Adrenal gland (tissue), 12 donors: ENCODE results near the gene DAAM2. TPM values are rescaled to one million over a fixed set of nuclear protein-coding genes. Genes with fewer than 3 reads are reported as not detected.

Experiments
- DNase-seq, 7 donors: peaks; one replicate each; pipeline ENCODE4 v3.0.0-alpha.2; 2019 to 2020
- H3K27ac ChIP-seq, 5 donors: fragments of 200-600 bp; sonication (generic) in 4 of 5; 1 replicate in 3 of 5; 2 replicates in 2 of 5; pipeline versions ENCODE4 v1.5.1 to v1.8.0; 2016 to 2020; ENCODE audit warnings: mild to moderate bottlenecking in 1 of 5
- H3K27me3 ChIP-seq: fragments of 200-600 bp; 2 replicates; pipeline ENCODE4 v1.8.0; 2021
- H3K36me3 ChIP-seq, 2 donors: fragments of 200-600 bp; replicated peaks in 1 of 2; 1 replicate in 1 of 2; 2 replicates in 1 of 2; pipeline versions ENCODE4 v1.5.1 to v1.8.0; 2018 to 2022
- H3K4me1 ChIP-seq, 2 donors: fragments of 200-600 bp; replicated peaks in 1 of 2; 1 replicate in 1 of 2; 2 replicates in 1 of 2; pipeline versions ENCODE4 v1.5.1 to v1.8.0; 2018 to 2021
- H3K4me3 ChIP-seq, 4 donors: fragments of 200-600 bp; sonication (generic) in 3 of 4; one replicate each; pipeline ENCODE4 v1.5.1; 2016 to 2018
- H3K9me3 ChIP-seq, 3 donors: fragments of 200-600 bp; sonication (generic) in 1 of 3; replicated peaks in 1 of 3; 1 replicate in 2 of 3; 2 replicates in 1 of 3; pipeline versions ENCODE4 v1.5.1 to v1.8.0; 2016 to 2021
- CTCF ChIP-seq, 6 experiments: fragments of 450-650 bp in 4 of 6; fragments of 200-600 bp in 2 of 6; sonication (generic) in 1 of 6; IDR thresholded peaks; 1 replicate in 5 of 6; 2 replicates in 1 of 6; pipeline versions ENCODE4 v1.5.1 to v1.8.0; 2016 to 2021; ENCODE audit warnings: antibody characterized with exemption in 6 of 6, mild to moderate bottlenecking in 2 of 6, moderate library complexity in 1 of 6
- POLR2A ChIP-seq, 2 donors: fragments of 450-650 bp; IDR thresholded peaks; one replicate each; pipeline ENCODE4 v1.6.1; 2017; ENCODE audit warnings: antibody characterized with exemption in 2 of 2, mild to moderate bottlenecking in 2 of 2, moderate library complexity in 1 of 2
- WGBS, 4 donors: extraction: QIAGEN DNeasy Blood & Tissue Kit in 2 of 4; methylation state at CpG; one replicate each; pipeline versions ENCODE4 v1.1.5 to v1.1.7; 2013 to 2017; 5-methylcytosine and 5-hydroxymethylcytosine counted together
- intact Hi-C, 2 donors: fragments of 100-400 bp; cut with DNase I; formaldehyde crosslinking; loops; one replicate each; pipeline versions ENCODE4 v1.14.1 to v1.15.0; 2022 to 2023
- polyA plus RNA-seq, 3 donors: library from polyadenylated mRNA; stranded (reverse); fragments of 200-250 nt in 2 of 3; fragments of 350-450 nt in 1 of 3; fragmentation: Illumina TruSeq in 1 of 3; extraction: RNeasy Lipid Tissue Mini Kit (QIAGEN cat#74804) in 1 of 3; gene quantifications; one replicate each; pipeline ENCODE4 v1.2.3, GENCODE V29; 2013 to 2014
- total RNA-seq, 9 donors: library from RNA; depleted of rRNA in 4 of 9; stranded (reverse); fragments of >200 nt in 4 of 9; fragments of 120-200 nt in 1 of 9; fragmentation: NEBNext Ultra II Directional in 1 of 9; extraction: Animal tissue kit (Norgen Biotek cat#: 25700) in 1 of 9; gene quantifications; one replicate each; pipeline versions ENCODE4 v1.1.0 to v1.2.4, GENCODE V29; 2013 to 2023
- donor health status: healthy with polysubstance abuse.
- donor health status: Bipolar disorder and iron deficiency.
- donor health status: DM: yes; HTN: yes; CAD: no.
- donor health status: DM: no; HTN: no; CAD: no.
- donor health status: DM: no; HTN: no; CAD: no.
- donor health status: DM: yes; HTN: yes; CAD: no.

Gene DAAM2
- total and polyA plus RNA-seq, 12 donors: 28.1 to 72.1 (median 53.2) TPM

DNA sequence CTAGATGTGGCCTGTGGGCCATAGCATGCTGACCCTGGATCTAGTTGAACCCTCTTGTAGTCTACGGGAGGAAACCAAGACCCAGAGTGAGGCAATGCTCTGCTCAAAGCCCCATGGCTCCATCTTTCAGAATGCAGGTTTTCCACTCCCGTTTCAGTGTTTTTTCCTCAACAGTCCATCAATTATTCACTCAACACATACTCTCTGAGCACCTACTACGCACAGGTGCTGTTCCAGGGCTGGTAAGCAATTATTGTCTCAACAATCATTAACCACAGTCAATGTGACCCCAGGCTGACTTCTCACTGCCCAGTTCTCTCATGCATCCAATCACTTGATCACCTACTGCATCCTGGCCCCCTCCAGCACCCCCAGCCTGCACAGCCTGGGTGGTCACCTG, 122.1 kb downstream of the DAAM2 start:
- 93 to 100% (median 93%) methylated on average over 3 of the region's 3 CpGs for WGBS, 4 donors

DNA sequence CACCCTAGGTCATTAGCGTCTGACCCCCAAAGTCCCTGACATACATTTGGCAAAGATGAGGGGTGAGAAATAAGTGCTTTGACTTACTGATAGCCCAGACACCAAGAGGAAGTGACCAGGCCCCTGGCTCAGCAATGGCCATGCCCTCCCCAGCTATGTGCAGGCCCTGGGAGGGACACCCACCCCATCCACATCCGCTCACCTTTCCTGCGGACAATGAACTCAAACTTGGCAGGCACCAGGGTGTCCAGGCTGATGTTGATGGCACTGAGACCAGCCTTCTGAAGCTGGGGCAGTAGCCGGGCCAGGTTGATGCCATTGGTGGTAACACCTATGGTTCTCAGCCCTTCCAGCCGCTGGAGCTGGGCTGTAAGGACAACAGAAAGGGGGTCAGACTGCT, 123.7 kb downstream of the DAAM2 start:
- no peak overlapping the region for H3K27ac ChIP-seq

More for the DNA sequence above, 122.1 kb downstream of the DAAM2 start:
- intact Hi-C loops: no loop called here
- H3K36me3 ChIP-seq: peaks cover 0 to 48% of the 10 kb centered on the region in 2 donors
- no peak for TF ChIP-seq CTCF (IDR thresholded peaks at IDR 0.05)
- TF ChIP-seq POLR2A (IDR thresholded peaks at IDR 0.05): no peak
- no peaks in the 10 kb centered on the region for H3K4me1 ChIP-seq
- H3K27ac ChIP-seq: no peak overlapping the region
- no peaks in the 10 kb centered on the region for H3K9me3 ChIP-seq
- H3K27me3 ChIP-seq: no peaks in the 10 kb centered on the region
- H3K4me3 ChIP-seq: no peak overlapping the region
- DNase-seq: peak in 1 of 7 donors; percentile 18

GRCh38 chr6:39917329-39917728, 125.2 kb downstream of the DAAM2 start:
- 84 to 91% (median 87%) methylated on average over 4 of the region's 4 CpGs for WGBS, 4 donors
- H3K36me3 ChIP-seq: peaks cover 0 to 45% of the 10 kb centered on the region in 2 donors
- H3K9me3 ChIP-seq: no peaks in the 10 kb centered on the region
- no peaks in the 10 kb centered on the region for H3K4me1 ChIP-seq
- DNase-seq: peak in 1 of 7 donors; percentile 15
- TF ChIP-seq CTCF (IDR thresholded peaks at IDR 0.05): no peak
- TF ChIP-seq POLR2A (IDR thresholded peaks at IDR 0.05): no peak
- H3K4me3 ChIP-seq: no peak overlapping the region
- no peak overlapping the region for H3K27ac ChIP-seq
- intact Hi-C loops: no loop called here
- no peaks in the 10 kb centered on the region for H3K27me3 ChIP-seq

More for the DNA sequence above, 123.7 kb downstream of the DAAM2 start:
- 95 to 100% (median 96%) methylated on average over 3 to 5 of the region's 5 CpGs for WGBS, 4 donors
- Histone ChIP-seq H3K27me3 (no peaks in the 10 kb centered on the region), H3K9me3 (no peaks in the 10 kb centered on the region), H3K4me1 (no peaks in the 10 kb centered on the region), H3K4me3 (no peak overlapping the region), H3K36me3 (peaks cover 0 to 46% of the 10 kb centered on the region in 2 donors)
- TF ChIP-seq CTCF (IDR thresholded peaks at IDR 0.05): no peak
- TF ChIP-seq POLR2A (IDR thresholded peaks at IDR 0.05): no peak
- intact Hi-C loops: no loop called here
- peak in 1 of 7 donors; percentile 21 for DNase-seq

GRCh38 chr6:39917981-39918380, 125.8 kb downstream of the DAAM2 start:
- Histone ChIP-seq H3K4me3 (no peak overlapping the region), H3K9me3 (no peaks in the 10 kb centered on the region), H3K36me3 (peaks cover 0 to 38% of the 10 kb centered on the region in 2 donors), H3K4me1 (no peaks in the 10 kb centered on the region), H3K27ac (no peak overlapping the region), H3K27me3 (no peaks in the 10 kb centered on the region)
- WGBS, 4 donors: 81 to 91% (median 85%) methylated on average over 3 of the region's 3 CpGs
- DNase-seq: peak in 1 of 7 donors; percentile 21
- intact Hi-C loops: no loop called here
- TF ChIP-seq POLR2A (IDR thresholded peaks at IDR 0.05) (no peak), CTCF (IDR thresholded peaks at IDR 0.05) (no peak)
